ENCODE data around the gene HS6ST1.

The HS6ST1 gene

DNA sequence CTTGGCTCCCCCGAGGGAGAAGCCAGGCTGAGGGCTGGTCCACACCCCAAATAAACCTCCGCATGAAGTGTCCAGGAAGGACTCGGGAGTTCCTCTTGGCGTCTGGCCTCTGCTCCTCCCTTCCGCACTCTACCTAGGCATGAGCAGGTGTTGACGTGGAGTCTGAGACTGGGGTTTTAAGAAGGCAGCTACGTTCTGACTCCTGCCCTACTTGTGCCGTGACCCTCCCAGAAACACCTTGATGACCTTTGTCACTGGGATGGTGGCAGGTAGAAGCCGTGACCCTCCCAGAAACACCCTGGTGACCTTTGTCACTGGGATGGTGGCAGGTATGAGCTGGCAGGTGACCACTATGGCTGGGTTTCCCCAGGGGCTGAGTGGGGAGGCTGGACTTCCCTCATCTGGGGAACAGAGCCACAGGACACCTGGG is 54.8 kb downstream of the HS6ST1 start:
- H3K27ac ChIP-seq (ENCODE audit: extremely low read depth, low read depth, low read length): no peak overlapping the region
- H3K4me3 ChIP-seq (ENCODE audit: low read depth, low read length): no peak overlapping the region
- H3K4me1 ChIP-seq (ENCODE audit: control insufficient read depth, insufficient read depth, low read length): no peaks in the 10 kb centered on the region
- ChIA-PET POLR2A (no interaction called here), CTCF (no interaction called here)
- no peaks in the 10 kb centered on the region for H3K9me3 ChIP-seq (ENCODE audit: control insufficient read depth, insufficient read depth, low read depth, low read length)
- peaks cover 0 to 5% of the 10 kb centered on the region in 2 experiments; a peak in 1 of 3 replicates for H3K36me3 ChIP-seq (ENCODE audit: control insufficient read depth in 2 of 2, insufficient read depth in 1 of 2, low read length in 2 of 2)
- TF ChIP-seq SCRT1 (tag by site-specific recombination; IDR thresholded peaks at IDR 0.05; ENCODE audit: borderline replicate concordance): no peak
- no peak for TF ChIP-seq ZNF585B (tag by site-specific recombination; IDR thresholded peaks at IDR 0.05)
- TF ChIP-seq ZNF670 (tag by site-specific recombination; IDR thresholded peaks at IDR 0.05; ENCODE audit: low read depth): no peak
- TF ChIP-seq ZNF677 (tag by site-specific recombination; IDR thresholded peaks at IDR 0.05): no peak
- no peak for TF ChIP-seq ZNF837 (tag by site-specific recombination; IDR thresholded peaks at IDR 0.05)
- TF ChIP-seq MZF1 (tag by site-specific recombination; IDR thresholded peaks at IDR 0.05; ENCODE audit: borderline replicate concordance): no peak

DNA sequence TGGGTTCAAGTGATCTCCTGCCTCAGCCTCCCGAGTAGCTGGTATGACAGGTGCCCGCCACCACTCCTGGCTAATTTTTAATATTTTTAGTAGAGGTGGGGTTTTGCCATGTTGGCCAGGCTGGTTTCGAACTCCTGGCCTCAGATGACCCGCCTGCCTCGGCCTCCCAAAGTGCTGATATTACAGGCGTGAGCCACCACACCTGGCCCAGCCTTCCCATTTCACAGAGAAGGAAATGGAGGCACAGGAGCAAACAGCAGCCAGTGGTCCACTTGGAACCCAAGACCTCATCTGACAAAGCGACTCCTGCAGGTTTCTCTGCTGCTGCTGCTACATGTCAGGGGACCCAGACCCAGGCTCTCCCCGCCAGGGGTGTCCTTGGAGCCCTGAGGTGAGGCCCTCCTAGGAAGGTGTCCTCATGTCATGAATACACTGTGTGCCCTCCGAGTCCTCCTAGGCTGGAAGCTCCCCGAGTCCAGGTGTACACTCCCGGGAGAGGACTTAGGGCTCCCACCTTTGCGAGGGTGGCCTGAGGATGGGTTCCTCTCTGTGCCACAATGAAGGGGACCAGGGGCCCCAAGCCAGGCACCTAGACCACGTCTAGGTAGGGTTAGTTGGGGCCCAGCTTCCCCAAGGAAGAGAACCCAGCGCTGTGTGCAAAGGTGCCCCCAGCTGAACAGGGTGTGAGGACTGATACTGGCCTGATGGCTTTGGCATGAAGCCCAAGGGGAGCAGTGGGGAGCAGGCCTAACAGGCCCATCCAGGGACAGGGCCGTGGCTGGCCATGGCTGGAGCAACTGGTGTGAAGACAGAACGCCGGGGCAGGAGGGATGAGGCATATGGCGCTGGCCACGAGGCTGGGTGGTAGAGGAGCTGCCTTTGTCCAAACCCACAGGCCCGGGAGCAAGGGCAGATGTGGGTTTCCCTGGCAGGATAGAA is 56.1 kb downstream of the HS6ST1 start:
- no peak overlapping the region for H3K27ac ChIP-seq (ENCODE audit: extremely low read depth, low read depth, low read length)
- ChIA-PET CTCF (no interaction called here), POLR2A (no interaction called here)
- no peak overlapping the region for H3K4me3 ChIP-seq (ENCODE audit: low read depth, low read length)
- no peak for TF ChIP-seq HOXA7 (CRISPR knock-in tag; IDR thresholded peaks at IDR 0.05; ENCODE audit: borderline replicate concordance)
- TF ChIP-seq, protein P1, sequence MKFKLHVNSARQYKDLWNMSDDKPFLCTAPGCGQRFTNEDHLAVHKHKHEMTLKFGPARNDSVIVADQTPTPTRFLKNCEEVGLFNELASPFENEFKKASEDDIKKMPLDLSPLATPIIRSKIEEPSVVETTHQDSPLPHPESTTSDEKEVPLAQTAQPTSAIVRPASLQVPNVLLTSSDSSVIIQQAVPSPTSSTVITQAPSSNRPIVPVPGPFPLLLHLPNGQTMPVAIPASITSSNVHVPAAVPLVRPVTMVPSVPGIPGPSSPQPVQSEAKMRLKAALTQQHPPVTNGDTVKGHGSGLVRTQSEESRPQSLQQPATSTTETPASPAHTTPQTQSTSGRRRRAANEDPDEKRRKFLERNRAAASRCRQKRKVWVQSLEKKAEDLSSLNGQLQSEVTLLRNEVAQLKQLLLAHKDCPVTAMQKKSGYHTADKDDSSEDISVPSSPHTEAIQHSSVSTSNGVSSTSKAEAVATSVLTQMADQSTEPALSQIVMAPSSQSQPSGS (tag by site-specific recombination; IDR thresholded peaks at IDR 0.05; ENCODE audit: low read depth): no peak
- TF ChIP-seq ZNF2 (tag by site-specific recombination; IDR thresholded peaks at IDR 0.05): no peak
- TF ChIP-seq ZNF529 (tag by site-specific recombination; IDR thresholded peaks at IDR 0.05; ENCODE audit: insufficient replicate concordance): no peak
- TF ChIP-seq ZNF266 (tag by site-specific recombination; IDR thresholded peaks at IDR 0.05; ENCODE audit: low read depth): no peak
- no peak for TF ChIP-seq ZNF792 (tag by site-specific recombination; IDR thresholded peaks at IDR 0.05)
- TF ChIP-seq, protein P2, sequence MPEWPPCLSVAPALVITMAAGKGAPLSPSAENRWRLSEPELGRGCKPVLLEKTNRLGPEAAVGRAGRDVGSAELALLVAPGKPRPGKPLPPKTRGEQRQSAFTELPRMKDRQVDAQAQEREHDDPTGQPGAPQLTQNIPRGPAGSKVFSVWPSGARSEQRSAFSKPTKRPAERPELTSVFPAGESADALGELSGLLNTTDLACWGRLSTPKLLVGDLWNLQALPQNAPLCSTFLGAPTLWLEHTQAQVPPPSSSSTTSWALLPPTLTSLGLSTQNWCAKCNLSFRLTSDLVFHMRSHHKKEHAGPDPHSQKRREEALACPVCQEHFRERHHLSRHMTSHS (tag by site-specific recombination; IDR thresholded peaks at IDR 0.05): no peak
- no peak for TF ChIP-seq ZNF169 (tag by site-specific recombination; IDR thresholded peaks at IDR 0.05)
- TF ChIP-seq, protein P3, sequence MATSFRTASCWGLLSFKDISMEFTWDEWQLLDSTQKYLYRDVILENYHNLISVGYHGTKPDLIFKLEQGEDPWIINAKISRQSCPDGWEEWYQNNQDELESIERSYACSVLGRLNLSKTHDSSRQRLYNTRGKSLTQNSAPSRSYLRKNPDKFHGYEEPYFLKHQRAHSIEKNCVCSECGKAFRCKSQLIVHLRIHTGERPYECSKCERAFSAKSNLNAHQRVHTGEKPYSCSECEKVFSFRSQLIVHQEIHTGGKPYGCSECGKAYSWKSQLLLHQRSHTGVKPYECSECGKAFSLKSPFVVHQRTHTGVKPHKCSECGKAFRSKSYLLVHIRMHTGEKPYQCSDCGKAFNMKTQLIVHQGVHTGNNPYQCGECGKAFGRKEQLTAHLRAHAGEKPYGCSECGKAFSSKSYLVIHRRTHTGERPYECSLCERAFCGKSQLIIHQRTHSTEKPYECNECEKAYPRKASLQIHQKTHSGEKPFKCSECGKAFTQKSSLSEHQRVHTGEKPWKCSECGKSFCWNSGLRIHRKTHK (tag by site-specific recombination; IDR thresholded peaks at IDR 0.05): no peak
- no peak for TF ChIP-seq BCL11B (tag by site-specific recombination; IDR thresholded peaks at IDR 0.05; ENCODE audit: low read depth)
- no peak for TF ChIP-seq ZXDB (tag by site-specific recombination; IDR thresholded peaks at IDR 0.05)
- TF ChIP-seq ZNF324 (tag by site-specific recombination; IDR thresholded peaks at IDR 0.05): no peak
- TF ChIP-seq ZNF501 (tag by site-specific recombination; IDR thresholded peaks at IDR 0.05): no peak
- no peak for TF ChIP-seq ZNF777 (tag by site-specific recombination; IDR thresholded peaks at IDR 0.05; ENCODE audit: borderline replicate concordance)
- peaks cover 0 to 3% of the 10 kb centered on the region in 2 experiments; a peak in 1 of 3 replicates for H3K36me3 ChIP-seq (ENCODE audit: control insufficient read depth in 2 of 2, insufficient read depth in 1 of 2, low read length in 2 of 2)
- no peaks in the 10 kb centered on the region for H3K9me3 ChIP-seq (ENCODE audit: control insufficient read depth, insufficient read depth, low read depth, low read length)
- H3K4me1 ChIP-seq (ENCODE audit: control insufficient read depth, insufficient read depth, low read length): no peaks in the 10 kb centered on the region
